GM23248 (cell line): Measurements from ENCODE around the gene TRAF5. TPM values are rescaled to one million over a fixed set of nuclear protein-coding genes. Genes with fewer than 3 reads are reported as not detected.
"Not testable (repeated sequence)": the region's sequence is repeated elsewhere in the genome, so short reads cannot be mapped to it uniquely, and the experiment has no call there.

Experiments used
- DNase-seq: peaks from one replicate; pipeline ENCODE4 v3.0.0-alpha.2; 2015
- H2AFZ ChIP-seq: fragments of 200-600 bp; sonication (generic); 2 replicates; pipeline ENCODE4 v1.6.1; 2016; ENCODE audit warnings: antibody characterized with exemption
- H3F3A ChIP-seq: fragments of 200-600 bp; sonication (generic); 2 replicates; pipeline ENCODE4 v1.6.1; 2016; ENCODE audit warnings: mild to moderate bottlenecking, antibody characterized with exemption, mixed run types; ENCODE audit not compliant: insufficient read depth
- H3K27ac ChIP-seq: fragments of 200-600 bp; sonication (generic); 2 replicates; pipeline ENCODE4 v1.5.1; 2016; ENCODE audit warnings: mild to moderate bottlenecking
- H3K27me3 ChIP-seq: fragments of 200-600 bp; sonication (generic); replicated peaks from 2 replicates; pipeline ENCODE4 v1.6.1; 2016; ENCODE audit warnings: mild to moderate bottlenecking; ENCODE audit not compliant: insufficient read depth
- H3K36me3 ChIP-seq: fragments of 200-600 bp; sonication (generic); 2 replicates; pipeline ENCODE4 v1.6.1; 2016; ENCODE audit warnings: low read depth, mild to moderate bottlenecking
- H3K4me1 ChIP-seq: fragments of 200-600 bp; sonication (generic); 2 replicates; pipeline ENCODE4 v1.6.1; 2016; ENCODE audit warnings: mild to moderate bottlenecking; ENCODE audit not compliant: insufficient read depth
- H3K4me2 ChIP-seq: fragments of 200-600 bp; sonication (generic); one replicate; pipeline ENCODE4 v1.6.1; 2016; ENCODE audit warnings: mild to moderate bottlenecking; ENCODE audit not compliant: unreplicated experiment
- H3K4me3 ChIP-seq: fragments of 200-600 bp; sonication (generic); 2 replicates; pipeline ENCODE4 v1.5.1; 2016; ENCODE audit warnings: mild to moderate bottlenecking
- H3K79me2 ChIP-seq: fragments of 200-600 bp; sonication (generic); 2 replicates; pipeline ENCODE4 v1.6.1; 2016; ENCODE audit warnings: mild to moderate bottlenecking; ENCODE audit not compliant: insufficient read depth
- H3K9ac ChIP-seq: fragments of 200-600 bp; sonication (generic); 2 replicates; pipeline ENCODE4 v1.6.1; 2016; ENCODE audit warnings: mild to moderate bottlenecking
- H3K9me2 ChIP-seq: fragments of 200-600 bp; sonication (generic); 2 replicates; pipeline ENCODE4 v1.6.1; 2016; ENCODE audit warnings: mixed run types, mild to moderate bottlenecking, moderate library complexity; ENCODE audit not compliant: insufficient read depth
- H3K9me3 ChIP-seq: fragments of 200-600 bp; sonication (generic); one replicate; pipeline ENCODE4 v1.6.1; 2017; ENCODE audit warnings: low read depth
- H4K20me1 ChIP-seq: fragments of 200-600 bp; sonication (generic); 2 replicates; pipeline ENCODE4 v1.6.0; 2016; ENCODE audit not compliant: insufficient read depth
- EZH2 ChIP-seq: fragments of 200-600 bp; sonication (generic); IDR thresholded peaks from 2 replicates; pipeline ENCODE4 v1.6.1; 2018; ENCODE audit warnings: antibody characterized with exemption, mild to moderate bottlenecking; ENCODE audit not compliant: insufficient read depth, poor library complexity, severe bottlenecking
- EZH2phosphoT487 ChIP-seq: fragments of 200-600 bp; sonication (generic); IDR thresholded peaks from 2 replicates; pipeline ENCODE4 v1.6.1; 2018; ENCODE audit warnings: antibody characterized with exemption, moderate library complexity, mild to moderate bottlenecking, low read depth; ENCODE audit not compliant: insufficient read depth
- WGBS, 2 experiments: methylation state at CpG; one replicate each; pipeline ENCODE4 v1.1.6; 2015 to 2017; ENCODE audit warnings: low lambda C conversion rate in 2 of 2, low coverage in 1 of 2; ENCODE audit errors: missing lambda C conversion rate in 2 of 2; 5-methylcytosine and 5-hydroxymethylcytosine counted together
- in situ Hi-C: fragments of 300-500 bp; cut with MboI; formaldehyde crosslinking; loops from 2 replicates; pipeline ENCODE4 v1.15.0; 2020
- polyA plus RNA-seq: library from polyadenylated mRNA; unstranded; fragments of >200 nt; fragmentation: Nextera tagmentation; extraction: Ambion mirVana; gene quantifications from 2 replicates; pipeline ENCODE4 v1.2.1, GENCODE V29; 2016
- total RNA-seq: library from RNA; depleted of rRNA; stranded (reverse); fragments of >200 nt; shearing (Covaris generic); gene quantifications from 2 replicates; pipeline ENCODE4 v1.2.3, GENCODE V29; 2014

TRAF5 gene
- total and polyA plus RNA-seq, 2 experiments from 2014 or later = 5.7 to 7.7 TPM

DNA sequence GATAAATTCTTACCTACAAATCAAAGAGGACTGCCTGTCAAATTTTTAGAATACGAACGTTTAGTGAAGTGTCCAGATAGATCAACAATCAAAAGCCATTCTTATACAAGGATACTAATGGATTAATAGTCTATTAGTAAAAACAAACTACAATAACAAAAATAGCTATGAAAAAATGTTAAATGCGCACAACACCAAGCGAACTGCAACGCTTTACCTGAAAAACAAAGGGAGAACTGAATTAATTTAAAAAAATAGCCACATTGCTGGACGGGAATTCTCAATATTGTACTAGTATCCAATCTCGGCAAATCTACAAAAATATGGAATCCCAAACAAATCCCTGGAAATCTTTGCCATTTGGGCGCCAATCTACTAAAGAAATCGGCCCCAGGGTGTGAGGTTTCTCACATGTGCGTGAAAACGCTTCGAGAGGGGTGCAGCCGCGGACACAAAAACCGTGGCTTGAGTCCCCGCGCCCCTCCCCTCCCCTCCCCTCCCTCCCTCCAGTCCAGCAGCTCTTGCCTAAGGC is 55.6 kb downstream of the TRAF5 start:
- no peak for DNase-seq
- TF ChIP-seq EZH2 (no peak), EZH2phosphoT487 (no peak)
- Histone ChIP-seq H3K27me3 (no peaks in the 10 kb centered on the region), H3K4me3 (peak overlapping the region; percentile 74), H3K9ac (peak overlapping the region; percentile 85), H3K9me3 (no peaks in the 10 kb centered on the region), H2AFZ (peak overlapping the region; percentile 95), H3K27ac (peak overlapping the region; percentile 85), H3K4me1 (peaks cover 31% of the 10 kb centered on the region), H3K36me3 (no peaks in the 10 kb centered on the region), H3K9me2 (no peaks in the 10 kb centered on the region), H4K20me1 (no peaks in the 10 kb centered on the region), H3F3A (peaks cover 44% of the 10 kb centered on the region), H3K79me2 (no peaks in the 10 kb centered on the region), H3K4me2 (peak overlapping the region; percentile 87)
- in situ Hi-C loops = no loop called here
- 6 to 8% methylated on average over 12 to 17 of the region's 17 CpGs for WGBS, 2 experiments

DNA sequence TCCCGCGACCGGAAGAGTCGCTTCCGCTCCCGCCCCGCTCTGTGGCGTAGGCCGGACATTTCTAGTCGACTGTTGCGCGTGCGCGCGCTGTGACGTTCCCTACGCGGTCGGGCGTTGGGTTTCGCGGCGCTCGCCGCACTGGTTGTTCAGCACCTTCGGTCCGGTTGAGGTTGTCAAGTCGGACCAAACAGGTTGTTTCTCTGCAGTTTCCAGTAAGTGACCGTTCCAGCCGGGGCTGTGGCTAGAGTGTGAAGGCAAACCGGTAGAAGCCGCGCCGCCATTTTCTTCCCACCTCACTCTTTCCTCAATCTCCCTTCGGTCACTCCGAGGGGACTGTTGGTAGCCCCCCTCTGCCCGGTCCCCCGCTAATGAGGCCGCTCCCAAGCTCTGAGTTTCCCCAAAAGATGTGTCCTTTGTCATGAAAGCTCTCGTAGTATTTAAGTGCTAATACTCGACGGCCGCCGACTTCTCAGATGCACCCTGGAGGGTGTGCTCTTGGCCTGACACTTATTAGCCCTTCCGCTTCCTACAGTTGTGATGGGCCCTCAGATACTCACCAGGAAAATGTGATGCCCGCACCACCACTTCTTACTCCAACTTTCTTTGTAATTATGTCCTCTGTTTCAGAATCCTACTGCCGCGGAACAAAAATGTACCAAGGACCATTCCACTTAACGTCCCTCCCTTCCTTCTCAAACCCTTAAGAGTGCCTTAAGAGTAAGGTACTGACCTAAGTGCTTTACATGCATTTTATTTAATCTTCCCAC is 56.3 kb downstream of the TRAF5 start:
- Histone ChIP-seq H2AFZ (peak overlapping the region; percentile 95), H3K27ac (peak overlapping the region; percentile 85), H3K4me1 (peaks cover 30% of the 10 kb centered on the region), H3K79me2 (no peaks in the 10 kb centered on the region), H3K9me2 (no peaks in the 10 kb centered on the region), H3K9ac (peak overlapping the region; percentile 85), H3K27me3 (no peaks in the 10 kb centered on the region), H3F3A (peaks cover 38% of the 10 kb centered on the region), H3K4me3 (peak overlapping the region; percentile 74), H3K36me3 (no peaks in the 10 kb centered on the region), H3K9me3 (no peaks in the 10 kb centered on the region), H4K20me1 (no peaks in the 10 kb centered on the region), H3K4me2 (peak overlapping the region; percentile 87)
- peak; percentile 98 for DNase-seq
- 1 to 2% methylated on average over 44 to 49 of the region's 49 CpGs for WGBS, 2 experiments
- in situ Hi-C loops = no loop called here
- TF ChIP-seq EZH2 (no peak), EZH2phosphoT487 (no peak)

DNA sequence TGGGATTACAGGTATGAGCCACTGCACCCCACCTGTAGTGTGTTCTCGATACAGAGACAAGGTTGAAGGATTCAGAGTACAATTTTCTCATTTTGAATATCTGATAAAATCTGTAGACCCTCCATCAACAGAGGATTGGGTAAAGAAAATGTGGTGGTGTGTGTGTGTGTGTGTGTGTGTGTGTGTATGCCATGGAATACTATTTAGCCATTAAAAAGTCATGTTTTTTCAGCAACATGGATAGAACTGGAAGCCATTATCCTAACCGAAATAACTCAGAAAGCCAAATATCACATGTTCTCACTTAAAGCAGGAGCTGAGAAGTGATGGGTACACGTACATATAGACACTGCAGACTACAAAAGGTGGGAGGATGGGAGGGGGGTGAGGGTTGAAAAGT is 57.9 kb downstream of the TRAF5 start:
- Histone ChIP-seq H3K79me2 (no peaks in the 10 kb centered on the region), H3K27ac (no peak overlapping the region), H3K27me3 (no peaks in the 10 kb centered on the region), H3K9me2 (no peaks in the 10 kb centered on the region), H3K9me3 (no peaks in the 10 kb centered on the region), H3K4me2 (no peak overlapping the region), H2AFZ (no peak overlapping the region), H3F3A (peaks cover 23% of the 10 kb centered on the region), H3K9ac (no peak overlapping the region), H3K4me1 (peaks cover 21% of the 10 kb centered on the region), H4K20me1 (no peaks in the 10 kb centered on the region), H3K4me3 (no peak overlapping the region), H3K36me3 (no peaks in the 10 kb centered on the region)
- TF ChIP-seq EZH2 (no peak), EZH2phosphoT487 (no peak)
- no peak for DNase-seq
- WGBS, 2 experiments = 87 to 94% methylated on average over 3 of the region's 3 CpGs
- in situ Hi-C loops = no loop called here

DNA sequence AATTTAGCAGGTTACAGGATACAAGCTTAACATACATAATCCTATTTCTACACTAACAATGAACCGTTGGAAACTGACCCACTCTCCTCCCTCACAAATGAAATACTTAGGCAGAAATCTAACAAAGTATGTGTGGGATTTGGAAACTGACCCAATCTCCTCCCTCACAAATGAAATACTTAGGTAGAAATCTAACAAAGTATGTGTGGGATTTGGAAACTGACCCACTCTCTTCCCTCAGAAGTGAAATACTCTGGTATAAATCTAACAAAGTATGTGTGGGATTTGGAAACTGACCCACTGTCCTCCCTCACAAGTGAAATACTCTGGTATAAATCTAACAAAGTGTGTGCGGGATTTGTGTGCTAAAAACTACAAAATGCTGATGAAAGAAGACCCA is 60.3 kb downstream of the TRAF5 start:
- WGBS, 2 experiments = 44 to 46% methylated on average over 2 of the region's 2 CpGs
- DNase-seq = peak; percentile 60
- H2AFZ ChIP-seq = peak overlapping the region; percentile 9; the same call in 1 of the 2 replicates
- no peaks in the 10 kb centered on the region for H4K20me1 ChIP-seq
- H3K4me2 ChIP-seq = peak overlapping the region; percentile 32
- H3K27me3 ChIP-seq = no peaks in the 10 kb centered on the region
- H3F3A ChIP-seq = peaks cover 12% of the 10 kb centered on the region
- H3K9ac ChIP-seq = no peak overlapping the region
- in situ Hi-C loops = no loop called here
- H3K27ac ChIP-seq = peak overlapping the region; percentile 16; the same call in 1 of the 2 replicates
- H3K4me1 ChIP-seq = peaks cover 21% of the 10 kb centered on the region
- H3K9me2 ChIP-seq = no peaks in the 10 kb centered on the region
- no peaks in the 10 kb centered on the region for H3K9me3 ChIP-seq
- TF ChIP-seq EZH2phosphoT487 = no peak
- no peak for TF ChIP-seq EZH2
- H3K4me3 ChIP-seq = no peak overlapping the region
- no peaks in the 10 kb centered on the region for H3K36me3 ChIP-seq
- no peaks in the 10 kb centered on the region for H3K79me2 ChIP-seq

DNA sequence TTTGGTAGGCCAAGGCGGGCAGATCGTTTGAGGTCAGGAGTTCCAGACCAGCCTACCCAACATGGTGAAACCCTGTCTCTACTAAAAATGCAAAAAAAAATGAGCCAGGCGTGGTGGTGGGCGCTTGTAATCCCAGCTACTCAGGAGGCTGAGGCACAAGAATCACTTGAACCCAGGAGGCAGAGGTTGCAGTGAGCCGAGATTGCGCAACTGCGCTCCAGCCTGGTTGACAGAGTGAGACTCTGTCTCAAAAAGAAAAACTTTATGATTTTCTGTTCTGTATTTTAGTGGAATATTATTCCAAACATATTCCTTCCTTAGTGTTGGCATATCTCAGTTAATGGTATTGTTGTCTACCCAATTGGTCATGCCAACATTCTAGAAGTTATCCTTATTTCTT is 64.2 kb downstream of the TRAF5 start:
- H3K9me3 ChIP-seq, H4K20me1 ChIP-seq, H3K36me3 ChIP-seq, H3K4me3 ChIP-seq, H2AFZ ChIP-seq, H3K27me3 ChIP-seq, H3K79me2 ChIP-seq, H3K4me2 ChIP-seq, H3K9me2 ChIP-seq, H3K27ac ChIP-seq, DNase-seq, in situ Hi-C loops, H3K9ac ChIP-seq: not testable (repeated sequence)
- 91 to 96% methylated on average over 7 of the region's 7 CpGs for WGBS, 2 experiments
- H3K4me1 ChIP-seq = peaks cover 13% of the 10 kb centered on the region
- H3F3A ChIP-seq = peaks cover 12% of the 10 kb centered on the region
